Large intestine (tissue), 3 donors: ENCODE data around the gene BCAS1. TPM values are rescaled to one million over a fixed set of nuclear protein-coding genes. Genes with fewer than 3 reads are reported as not detected.

Experiments used
- DNase-seq, 2 donors: peaks; one replicate each; pipeline versions ENCODE4 v3.0.0 to v3.0.0-alpha.2; 2013
- H3K27ac ChIP-seq: one replicate; pipeline ENCODE4 v1.5.1; 2013; ENCODE audit warnings: low read length
- H3K27me3 ChIP-seq: 2 replicates; pipeline ENCODE4 v1.6.1; 2013; ENCODE audit warnings: low read length; ENCODE audit not compliant: control insufficient read depth, insufficient read depth
- H3K36me3 ChIP-seq: 2 replicates; pipeline ENCODE4 v1.6.1; 2013; ENCODE audit warnings: low read length; ENCODE audit not compliant: control insufficient read depth, insufficient read depth
- H3K4me1 ChIP-seq: one replicate; pipeline ENCODE4 v1.6.1; 2013; ENCODE audit warnings: low read length; ENCODE audit not compliant: control insufficient read depth, insufficient read depth
- H3K4me3 ChIP-seq: one replicate; pipeline ENCODE4 v1.5.1; 2013; ENCODE audit warnings: low read length
- H3K9me3 ChIP-seq: one replicate; pipeline ENCODE4 v1.6.1; 2013; ENCODE audit warnings: mild to moderate bottlenecking, low read depth, low read length, moderate library complexity; ENCODE audit not compliant: control insufficient read depth
- WGBS: methylation state at CpG from one replicate; pipeline ENCODE4 v1.1.5; 2013; ENCODE audit warnings: low lambda C conversion rate; ENCODE audit not compliant: insufficient coverage; 5-methylcytosine and 5-hydroxymethylcytosine counted together
- polyA plus RNA-seq: library from polyadenylated mRNA; unstranded; fragments of 120-200 nt; gene quantifications from one replicate; pipeline ENCODE4 v1.2.1, GENCODE V29; 2013

BCAS1 gene
- polyA plus RNA-seq, 1 donor = 29.2 TPM

DNA sequence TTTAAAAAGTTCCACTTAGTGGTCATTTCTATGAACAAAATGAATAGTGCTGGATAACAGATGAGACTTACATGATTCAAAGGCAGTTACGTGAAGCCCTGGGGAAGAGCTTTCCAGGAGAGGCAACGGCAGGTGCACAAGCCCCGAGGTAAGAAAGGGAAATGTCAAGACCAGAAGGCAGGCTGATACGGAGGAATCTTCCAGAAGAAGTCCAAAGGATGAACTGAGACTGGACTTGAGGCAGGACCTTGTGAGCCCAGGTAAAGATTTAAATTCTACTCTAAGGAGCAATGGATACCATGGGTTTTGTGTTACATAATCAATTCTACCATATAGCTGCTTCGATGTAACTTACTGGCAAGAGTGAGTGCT lies 164.6 kb downstream of the BCAS1 start:
- H3K36me3 ChIP-seq = no peaks in the 10 kb centered on the region
- DNase-seq = no peak
- H3K27me3 ChIP-seq = no peaks in the 10 kb centered on the region
- no CpG with 5 or more reads among the region's 5 CpGs for WGBS
- no peak overlapping the region for H3K4me3 ChIP-seq
- no peak overlapping the region for H3K27ac ChIP-seq
- H3K4me1 ChIP-seq = peaks cover 19% of the 10 kb centered on the region
- no peaks in the 10 kb centered on the region for H3K9me3 ChIP-seq

GRCh38 chr20:53905019-53905819 lies 165.2 kb downstream of the BCAS1 start:
- no peak overlapping the region for H3K4me3 ChIP-seq
- H3K36me3 ChIP-seq = no peaks in the 10 kb centered on the region
- no peaks in the 10 kb centered on the region for H3K27me3 ChIP-seq
- 96% methylated on average over 5 of the region's 13 CpGs for WGBS
- DNase-seq = no peak
- H3K9me3 ChIP-seq = no peaks in the 10 kb centered on the region
- no peak overlapping the region for H3K27ac ChIP-seq
- peaks cover 25% of the 10 kb centered on the region for H3K4me1 ChIP-seq

- peaks cover 32% of the 10 kb centered on the region for H3K4me1 ChIP-seq
- no peaks in the 10 kb centered on the region for H3K27me3 ChIP-seq
- H3K4me3 ChIP-seq = no peak overlapping the region
- DNase-seq = no peak
- no peaks in the 10 kb centered on the region for H3K36me3 ChIP-seq
- 100% methylated on average over 1 of the region's 3 CpGs for WGBS
- H3K9me3 ChIP-seq = no peaks in the 10 kb centered on the region
- no peak overlapping the region for H3K27ac ChIP-seq
Measured at GRCh38 chr20:53904261-53904660, 166.1 kb downstream of the BCAS1 start.

- Histone ChIP-seq H3K27me3 (no peaks in the 10 kb centered on the region), H3K4me1 (peaks cover 32% of the 10 kb centered on the region), H3K36me3 (no peaks in the 10 kb centered on the region), H3K4me3 (no peak overlapping the region), H3K9me3 (no peaks in the 10 kb centered on the region), H3K27ac (no peak overlapping the region)
- 100% methylated on average over 1 of the region's 2 CpGs for WGBS
- no peak for DNase-seq
Measured at GRCh38 chr20:53903652-53903987, 166.8 kb downstream of the BCAS1 start.

DNA sequence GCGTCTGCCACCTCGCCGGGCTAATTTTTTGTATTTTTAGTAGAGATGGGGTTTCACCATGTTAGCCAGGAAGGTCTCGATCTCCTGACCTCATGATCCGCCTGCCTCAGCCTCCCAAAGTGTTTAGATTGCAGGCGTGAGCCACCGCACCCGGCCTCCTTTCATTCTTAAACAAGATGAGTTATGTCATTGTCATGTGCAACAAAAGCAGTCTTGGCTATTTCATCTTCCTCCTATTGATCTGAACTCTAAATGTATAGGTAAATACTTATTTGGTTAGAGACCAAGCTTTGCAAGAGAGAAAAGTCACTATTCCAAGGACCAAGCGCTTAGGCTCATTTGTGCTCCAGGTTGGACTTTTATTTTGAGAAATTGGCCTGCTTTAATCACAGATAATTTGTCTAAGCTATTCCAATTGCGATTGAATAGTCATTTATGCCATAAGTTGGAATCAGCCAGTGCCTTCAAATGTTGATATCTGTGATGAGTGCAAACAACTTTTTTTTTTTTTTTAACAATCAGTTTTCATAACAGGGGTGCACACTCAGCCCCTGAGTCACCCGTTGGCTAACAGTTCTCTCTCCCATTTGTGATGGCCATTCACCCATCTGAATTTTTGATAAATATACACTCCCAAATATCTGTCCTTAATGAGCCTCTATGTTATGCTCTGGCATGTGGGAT lies 167.3 kb downstream of the BCAS1 start:
- WGBS = no CpG with 5 or more reads among the region's 11 CpGs
- no peak overlapping the region for H3K27ac ChIP-seq
- DNase-seq = no peak
- H3K4me3 ChIP-seq = no peak overlapping the region
- H3K27me3 ChIP-seq = no peaks in the 10 kb centered on the region
- peaks cover 32% of the 10 kb centered on the region for H3K4me1 ChIP-seq
- no peaks in the 10 kb centered on the region for H3K9me3 ChIP-seq
- no peaks in the 10 kb centered on the region for H3K36me3 ChIP-seq

DNA sequence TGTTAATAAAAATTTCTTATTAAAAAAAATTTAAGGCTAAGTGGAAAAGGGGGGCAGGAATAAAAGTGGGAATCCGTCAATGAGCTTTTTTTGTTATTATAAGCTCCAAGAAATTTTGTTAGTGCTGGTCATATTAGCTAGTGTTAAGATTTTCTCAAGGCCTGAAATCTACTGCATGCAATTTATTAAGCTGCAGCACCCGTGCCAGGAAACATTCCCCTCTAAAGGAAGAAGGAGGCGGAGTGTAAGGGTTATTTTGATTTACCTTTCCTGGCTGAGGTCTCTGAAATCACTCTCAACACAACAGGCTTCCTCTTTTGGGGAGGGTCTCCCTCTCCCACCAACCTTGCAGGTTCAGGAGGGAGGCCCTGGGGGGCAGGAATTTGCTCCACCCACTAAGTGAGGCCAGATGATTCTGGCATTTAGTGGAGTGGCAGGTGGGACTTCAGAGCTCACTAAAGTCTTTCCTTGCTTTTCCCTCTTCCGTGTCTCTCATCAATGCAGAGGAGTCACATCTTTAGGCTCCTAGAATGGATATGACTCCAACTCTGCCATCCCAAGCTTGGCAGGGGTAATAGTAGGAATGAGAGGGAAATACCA lies 168.8 kb downstream of the BCAS1 start:
- Histone ChIP-seq H3K4me3 (no peak overlapping the region), H3K36me3 (no peaks in the 10 kb centered on the region), H3K9me3 (no peaks in the 10 kb centered on the region), H3K4me1 (peaks cover 32% of the 10 kb centered on the region), H3K27me3 (no peaks in the 10 kb centered on the region), H3K27ac (peak overlapping the region; percentile 69)
- no peak for DNase-seq
- WGBS = 86% methylated on average over 1 of the region's 4 CpGs

GRCh38 chr20:53901064-53901463 lies 169.3 kb downstream of the BCAS1 start:
- WGBS = 0% methylated on average over 1 of the region's 6 CpGs
- peak; percentile 82 to 93 for DNase-seq
- peak overlapping the region; percentile 69 for H3K27ac ChIP-seq
- H3K9me3 ChIP-seq = no peaks in the 10 kb centered on the region
- no peaks in the 10 kb centered on the region for H3K36me3 ChIP-seq
- no peaks in the 10 kb centered on the region for H3K27me3 ChIP-seq
- H3K4me1 ChIP-seq = peaks cover 32% of the 10 kb centered on the region
- H3K4me3 ChIP-seq = no peak overlapping the region

DNA sequence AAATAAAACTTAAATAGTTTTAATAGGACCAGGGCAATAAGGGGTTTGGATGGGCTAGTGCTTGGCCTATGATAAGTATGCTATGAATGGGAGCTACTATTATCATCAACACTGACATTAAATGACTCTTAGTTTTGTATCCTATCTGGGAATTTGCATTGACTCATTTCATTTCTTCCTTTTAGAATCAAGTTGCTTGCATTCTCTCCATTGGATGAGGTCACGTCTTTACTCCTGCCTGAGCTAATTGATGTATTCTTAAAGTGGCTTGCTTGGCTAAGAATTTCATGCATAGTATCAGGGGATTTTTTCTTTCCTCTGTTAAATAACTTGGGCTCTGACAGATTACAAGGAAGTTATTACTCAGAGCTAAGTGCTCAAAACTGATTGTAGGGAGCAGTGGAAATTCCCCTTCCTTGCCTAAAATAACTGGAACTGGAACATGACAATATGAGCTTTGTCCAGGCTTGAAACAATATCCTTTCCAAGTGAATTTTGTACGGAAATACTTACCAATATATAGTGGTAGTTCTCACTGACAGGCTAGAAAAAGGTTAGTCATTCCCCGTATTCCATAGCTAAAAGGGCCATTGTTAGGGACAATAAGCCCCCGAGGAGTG lies 169.9 kb downstream of the BCAS1 start:
- H3K27ac ChIP-seq = peak overlapping the region; percentile 69
- no peaks in the 10 kb centered on the region for H3K9me3 ChIP-seq
- H3K4me1 ChIP-seq = peaks cover 32% of the 10 kb centered on the region
- no peak overlapping the region for H3K4me3 ChIP-seq
- WGBS = 70% methylated on average over 2 of the region's 4 CpGs
- no peaks in the 10 kb centered on the region for H3K36me3 ChIP-seq
- DNase-seq = peak in 1 of 2 donors; percentile 52
- no peaks in the 10 kb centered on the region for H3K27me3 ChIP-seq

DNA sequence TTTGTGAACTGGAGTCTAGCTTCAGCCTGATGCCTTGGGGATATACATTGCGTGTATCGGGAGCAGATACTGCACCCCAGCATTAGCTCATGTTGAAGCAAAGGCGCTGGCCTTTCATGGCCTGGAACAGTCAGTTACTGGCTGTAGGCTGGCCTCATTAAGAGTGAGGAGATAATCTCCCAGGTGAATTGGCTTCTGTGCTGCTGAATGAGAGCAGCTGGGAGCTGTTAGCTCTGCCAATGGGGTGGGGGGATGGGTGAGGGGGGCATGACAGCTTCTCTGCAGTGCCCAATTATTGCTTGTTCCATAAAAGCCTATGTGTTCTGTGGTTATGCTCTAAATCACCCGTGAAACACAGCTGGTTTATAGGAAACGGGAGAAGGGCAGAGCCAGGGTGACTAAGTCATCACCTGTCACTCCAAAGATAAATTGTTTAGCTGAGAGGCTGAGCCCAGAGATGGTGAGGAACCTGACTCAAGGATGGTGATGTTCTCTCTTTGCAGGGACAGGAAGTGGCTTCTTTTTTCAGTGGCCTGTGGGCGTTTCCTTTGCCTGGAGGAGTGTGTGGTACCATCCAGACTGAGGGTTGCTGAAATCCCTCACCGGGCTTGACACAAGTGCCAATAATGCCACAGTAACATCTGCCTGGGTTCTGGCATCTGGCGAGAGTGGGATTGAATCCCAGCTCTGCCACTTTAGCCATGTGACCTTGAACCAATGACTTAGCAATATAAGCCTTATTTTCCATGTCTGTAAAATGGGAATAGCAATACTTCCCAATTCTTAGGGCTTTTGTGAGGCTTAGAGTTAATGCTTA lies 170.8 kb downstream of the BCAS1 start:
- no peaks in the 10 kb centered on the region for H3K27me3 ChIP-seq
- no peak overlapping the region for H3K4me3 ChIP-seq
- no peaks in the 10 kb centered on the region for H3K9me3 ChIP-seq
- no CpG with 5 or more reads among the region's 8 CpGs for WGBS
- H3K36me3 ChIP-seq = no peaks in the 10 kb centered on the region
- DNase-seq = peak in 1 of 2 donors; percentile 69
- H3K4me1 ChIP-seq = peaks cover 32% of the 10 kb centered on the region
- peak overlapping the region; percentile 69 for H3K27ac ChIP-seq

- 100% methylated on average over 4 of the region's 8 CpGs for WGBS
- Histone ChIP-seq H3K4me3 (no peak overlapping the region), H3K27me3 (no peaks in the 10 kb centered on the region), H3K9me3 (no peaks in the 10 kb centered on the region), H3K36me3 (no peaks in the 10 kb centered on the region), H3K27ac (no peak overlapping the region), H3K4me1 (peaks cover 32% of the 10 kb centered on the region)
- DNase-seq = no peak
Measured at GRCh38 chr20:53898556-53898931, 171.8 kb downstream of the BCAS1 start.
